Stimulated activated CD8-positive, alpha-beta memory T cell treated with anti-CD3 and anti-CD28 coated beads, Interleukin-7, amount 100 ng/mL, for 4 hours (primary cell): ENCODE measurements around the gene ACBD3.
A peak's percentile ranks its signal among the peaks of the same experiment; 100 is the strongest.

Experiments used
- DNase-seq, 2 donors: peaks; one replicate each; pipeline ENCODE4 v3.0.0-alpha.2; 2020; ENCODE audit warnings: low read depth in 2 of 2

ACBD3 gene

GRCh38 chr1:226134170-226135058 lies 52.1 kb downstream of the ACBD3 start:
- no peak for DNase-seq

- DNase-seq = no peak
Observed at GRCh38 chr1:226133504-226134123, 52.9 kb downstream of the ACBD3 start.

GRCh38 chr1:226132728-226133503 lies 53.6 kb downstream of the ACBD3 start:
- DNase-seq = no peak

- DNase-seq = no peak
Observed at GRCh38 chr1:226131639-226132038, 54.9 kb downstream of the ACBD3 start.

GRCh38 chr1:226129230-226129629 lies 57.3 kb downstream of the ACBD3 start:
- DNase-seq = no peak

- no peak for DNase-seq
Observed at GRCh38 chr1:226128487-226129075, 58.0 kb downstream of the ACBD3 start.

- DNase-seq = no peak
Observed at GRCh38 chr1:226126824-226127569, 59.5 kb downstream of the ACBD3 start.

GRCh38 chr1:226125831-226126230 lies 60.7 kb downstream of the ACBD3 start:
- no peak for DNase-seq

GRCh38 chr1:226125097-226125630 lies 61.4 kb downstream of the ACBD3 start:
- peak; percentile 72 to 76 for DNase-seq

GRCh38 chr1:226123591-226124471 lies 62.7 kb downstream of the ACBD3 start:
- no peak for DNase-seq

- no peak for DNase-seq
Observed at GRCh38 chr1:226123212-226123560, 63.4 kb downstream of the ACBD3 start.

GRCh38 chr1:226121587-226122400 lies 64.7 kb downstream of the ACBD3 start:
- peak; percentile 35 to 71 for DNase-seq

GRCh38 chr1:226121049-226121586 lies 65.4 kb downstream of the ACBD3 start:
- DNase-seq = no peak

- no peak for DNase-seq
Observed at GRCh38 chr1:226120398-226120797, 66.1 kb downstream of the ACBD3 start.

- no peak for DNase-seq
Observed at GRCh38 chr1:226119169-226119568, 67.4 kb downstream of the ACBD3 start.

GRCh38 chr1:226118357-226118756 lies 68.2 kb downstream of the ACBD3 start:
- DNase-seq = no peak

- DNase-seq = no peak
Observed at GRCh38 chr1:226117330-226117729, 69.2 kb downstream of the ACBD3 start.

GRCh38 chr1:226116673-226117072 lies 69.9 kb downstream of the ACBD3 start:
- no peak for DNase-seq

GRCh38 chr1:226112626-226113025 lies 73.9 kb downstream of the ACBD3 start:
- no peak for DNase-seq
